Lower leg skin (tissue), 4 donors: ENCODE results near the gene ADGRD1. TPM values are rescaled to one million over a fixed set of nuclear protein-coding genes. Genes with fewer than 3 reads are reported as not detected.

Source experiments
- DNase-seq, 2 donors: peaks; one replicate each; pipeline ENCODE4 v3.0.0-alpha.2; 2019; ENCODE audit warnings: low spot score in 2 of 2
- H3K4me3 ChIP-seq: fragments of 200-600 bp; sonication (generic); 2 replicates; pipeline ENCODE4 v1.5.1; 2017; ENCODE audit warnings: mild to moderate bottlenecking, low read depth; ENCODE audit not compliant: poor library complexity, severe bottlenecking
- CTCF ChIP-seq, 3 donors: fragments of 450-650 bp; IDR thresholded peaks; one replicate each; pipeline ENCODE4 v1.5.1; 2016; ENCODE audit warnings: antibody characterized with exemption in 3 of 3, mild to moderate bottlenecking in 3 of 3, moderate library complexity in 2 of 3
- POLR2A ChIP-seq, 2 donors: fragments of 450-650 bp; IDR thresholded peaks; one replicate each; pipeline ENCODE4 v1.6.1; 2016 to 2017; ENCODE audit warnings: antibody characterized with exemption in 2 of 2, mild to moderate bottlenecking in 1 of 2, moderate library complexity in 1 of 2
- WGBS, 2 donors: methylation state at CpG; one replicate each; pipeline ENCODE4 v1.1.5; 2018; 5-methylcytosine and 5-hydroxymethylcytosine counted together
- intact Hi-C: fragments of 100-400 bp; cut with DNase I; formaldehyde crosslinking; loops from one replicate; pipeline ENCODE4 v1.15.0; 2023; ENCODE audit warnings: low total_unique reads
- total RNA-seq, 4 donors: library from RNA; depleted of rRNA; stranded (reverse); fragments of >200 nt; gene quantifications; one replicate each; pipeline ENCODE4 v1.1.0, GENCODE V29; 2016

ADGRD1 gene
- total RNA-seq, 4 donors from 2014 or later: 8.3 to 11.6 (median 8.9) TPM

- intact Hi-C loops: no loop called here
- no peak overlapping the region for H3K4me3 ChIP-seq
- TF ChIP-seq POLR2A (IDR thresholded peaks at IDR 0.05): no peak
- TF ChIP-seq CTCF (IDR thresholded peaks at IDR 0.05): no peak
- WGBS, 2 donors: 78 to 82% methylated on average over 10 of the region's 10 CpGs
- DNase-seq: peak in 1 of 2 donors; percentile 76
These were observed 178.1 kb downstream of the ADGRD1 start for GRCh38 chr12:131131808-131132117.

- DNase-seq: peak; percentile 42 to 92
- intact Hi-C loops: no loop called here
- no peak overlapping the region for H3K4me3 ChIP-seq
- 25 to 26% methylated on average over 23 to 28 of the region's 29 CpGs for WGBS, 2 donors
- no peak for TF ChIP-seq POLR2A (IDR thresholded peaks at IDR 0.05)
- TF ChIP-seq CTCF (IDR thresholded peaks at IDR 0.05): peak in 1 of 3 donors; percentile 75
These were observed 178.6 kb downstream of the ADGRD1 start for GRCh38 chr12:131132118-131132892.

GRCh38 chr12:131133015-131133905 is 179.6 kb downstream of the ADGRD1 start:
- intact Hi-C loops: no loop called here
- TF ChIP-seq POLR2A (IDR thresholded peaks at IDR 0.05): no peak
- TF ChIP-seq CTCF (IDR thresholded peaks at IDR 0.05): no peak
- WGBS, 2 donors: 58 to 70% methylated on average over 18 to 19 of the region's 19 CpGs
- H3K4me3 ChIP-seq: no peak overlapping the region
- peak; percentile 46 to 85 for DNase-seq

- no peak overlapping the region for H3K4me3 ChIP-seq
- 68 to 71% methylated on average over 5 of the region's 5 CpGs for WGBS, 2 donors
- no peak for TF ChIP-seq POLR2A (IDR thresholded peaks at IDR 0.05)
- no peak for TF ChIP-seq CTCF (IDR thresholded peaks at IDR 0.05)
- peak in 1 of 2 donors; percentile 71 for DNase-seq
- intact Hi-C loops: no loop called here
These were observed 180.3 kb downstream of the ADGRD1 start for GRCh38 chr12:131133994-131134393.

GRCh38 chr12:131134523-131135310 is 181.0 kb downstream of the ADGRD1 start:
- DNase-seq: peak in 1 of 2 donors; percentile 57
- H3K4me3 ChIP-seq: no peak overlapping the region
- intact Hi-C loops: no loop called here
- WGBS, 2 donors: 69 to 70% methylated on average over 9 of the region's 9 CpGs
- TF ChIP-seq CTCF (IDR thresholded peaks at IDR 0.05) (no peak), POLR2A (IDR thresholded peaks at IDR 0.05) (no peak)
